ENCODE data around the gene ANKRD39. TPM values are rescaled to one million over a fixed set of nuclear protein-coding genes. Genes with fewer than 3 reads are reported as not detected.

ANKRD39 gene
- total RNA-seq, 1 donor = 6.1 TPM

GRCh38 chr2:96801005-96801785 lies 56.6 kb downstream of the ANKRD39 start:
- peak; percentile 85 for TF ChIP-seq CTCF (IDR thresholded peaks at IDR 0.05; ENCODE audit: insufficient read depth, low read length)
- peak; percentile 51 for DNase-seq (ENCODE audit: low read depth)
- H3K4me3 ChIP-seq (ENCODE audit: low read depth, low read length) = no peak overlapping the region

GRCh38 chr2:96800061-96801004 lies 57.5 kb downstream of the ANKRD39 start:
- no peak for TF ChIP-seq CTCF (IDR thresholded peaks at IDR 0.05; ENCODE audit: insufficient read depth, low read length)
- H3K4me3 ChIP-seq (ENCODE audit: low read depth, low read length) = no peak overlapping the region
- no peak for DNase-seq (ENCODE audit: low read depth)

- H3K4me3 ChIP-seq (ENCODE audit: low read depth, low read length) = no peak overlapping the region
- DNase-seq (ENCODE audit: low read depth) = no peak
- no peak for TF ChIP-seq CTCF (IDR thresholded peaks at IDR 0.05; ENCODE audit: insufficient read depth, low read length)
Observed at GRCh38 chr2:96799623-96799935, 58.2 kb downstream of the ANKRD39 start.

- TF ChIP-seq CTCF (IDR thresholded peaks at IDR 0.05; ENCODE audit: insufficient read depth, low read length) = no peak
- no peak overlapping the region for H3K4me3 ChIP-seq (ENCODE audit: low read depth, low read length)
- no peak for DNase-seq (ENCODE audit: low read depth)
Observed at GRCh38 chr2:96798733-96799622, 58.8 kb downstream of the ANKRD39 start.

Small RNA genes lying within 50 kb of the gene (small RNA-seq; reads per million reads assigned to genes)
- gene MIR3127 = not detected

Other genes with a start within 250 kb of the ANKRD39 start
- 39.7 and 45.6 TPM in 2 replicates for gene KANSL3, start 219.7 kb downstream of the ANKRD39 start, total RNA-seq (ENCODE audit: low replicate concordance)
- gene FER1L5, start 215.3 kb downstream of the ANKRD39 start, total RNA-seq (ENCODE audit: low replicate concordance) = 0.18 and 0.98 TPM in 2 replicates
- 9.5 and 12.2 TPM in 2 replicates for gene LMAN2L, start 118.0 kb downstream of the ANKRD39 start, total RNA-seq (ENCODE audit: low replicate concordance)
- 2.4 and 3.8 TPM in 2 replicates for gene CNNM4, start 97.1 kb downstream of the ANKRD39 start, total RNA-seq (ENCODE audit: low replicate concordance)
- gene CNNM3, start 41.7 kb downstream of the ANKRD39 start, total RNA-seq (ENCODE audit: low replicate concordance) = 2.2 and 6.9 TPM in 2 replicates
- 2.3 and 6.0 TPM in 2 replicates for gene ANKRD23, start 14.0 kb downstream of the ANKRD39 start, total RNA-seq (ENCODE audit: low replicate concordance)
- 15.4 and 20.4 TPM in 2 replicates for gene SEMA4C, start 12.1 kb upstream of the ANKRD39 start, total RNA-seq (ENCODE audit: low replicate concordance)
- not detected in 2 replicates for gene FAM178B, start 128.6 kb upstream of the ANKRD39 start, total RNA-seq (ENCODE audit: low replicate concordance)
- gene FAHD2B, start 236.9 kb upstream of the ANKRD39 start, total RNA-seq (ENCODE audit: low replicate concordance) = 0.90 and 2.5 TPM in 2 replicates

Data from fibroblast of the aortic adventitia (primary cell).